HEK293 (cell line): Measurements from ENCODE around the gene MCM5.

Experiments used
- CTCF ChIA-PET: fragments of 350-600 bp; formaldehyde crosslinking; extraction: SDS; loops from one replicate; lab custom pipeline; 2021; ENCODE audit warnings: antibody characterized with exemption; lab: Yijun Ruan, JAX
- POLR2A ChIA-PET: fragments of 300-600 bp; formaldehyde crosslinking; extraction: SDS; loops from one replicate; lab custom pipeline; 2020; ENCODE audit warnings: antibody characterized with exemption, inconsistent platforms; lab: Yijun Ruan, JAX
- H3K27ac ChIP-seq: fragments of 200-500 bp; sonication (Bioruptor generic); 2 replicates; pipeline ENCODE4 v1.5.1; 2014; ENCODE audit warnings: low read depth, low read length, control low read depth, inconsistent platforms; ENCODE audit errors: extremely low read depth
- H3K36me3 ChIP-seq, 2 experiments: fragments of 200-500 bp in 1 of 2; sonication (Bioruptor generic) in 1 of 2; 1 replicate in 1 of 2; 2 replicates in 1 of 2; pipeline ENCODE4 v1.5.1; 2014 to 2017; ENCODE audit warnings: inconsistent platforms in 2 of 2, low read length in 2 of 2; ENCODE audit not compliant: control insufficient read depth in 2 of 2, insufficient read depth in 1 of 2
- H3K4me1 ChIP-seq: fragments of 200-500 bp; sonication (Bioruptor generic); 2 replicates; pipeline ENCODE4 v1.5.1; 2014; ENCODE audit warnings: mild to moderate bottlenecking, low read length, inconsistent platforms; ENCODE audit not compliant: control insufficient read depth, insufficient read depth
- H3K4me3 ChIP-seq: 2 replicates; pipeline ENCODE4 v1.5.1; 2011; ENCODE audit warnings: low read depth, mild to moderate bottlenecking, control low read depth, low read length, moderate library complexity
- H3K9me3 ChIP-seq: fragments of 200-500 bp; sonication (Bioruptor generic); 2 replicates; pipeline ENCODE4 v1.5.1; 2014; ENCODE audit warnings: low read depth, low read length, inconsistent platforms; ENCODE audit not compliant: control insufficient read depth, insufficient read depth
- GFI1B ChIP-seq: fragments of 450-650 bp; formaldehyde crosslinking; IDR thresholded peaks from 2 replicates; pipeline ENCODE4 v1.5.1; 2016; ENCODE audit warnings: missing biosample characterization, missing genetic modification characterization
- YY1 ChIP-seq: fragments of 450-650 bp; formaldehyde crosslinking; IDR thresholded peaks from 2 replicates; pipeline ENCODE4 v1.5.1; 2018; ENCODE audit warnings: missing biosample characterization, missing genetic modification characterization
- ZFP41 ChIP-seq: fragments of 450-650 bp; formaldehyde crosslinking; IDR thresholded peaks from 2 replicates; pipeline ENCODE4 v1.5.1; 2016; ENCODE audit warnings: missing biosample characterization, missing genetic modification characterization, borderline replicate concordance
- ZNF202 ChIP-seq: fragments of 450-650 bp; formaldehyde crosslinking; IDR thresholded peaks from 2 replicates; pipeline ENCODE4 v1.5.1; 2016; ENCODE audit warnings: missing biosample characterization, missing genetic modification characterization, borderline replicate concordance
- ZNF24 ChIP-seq: fragments of 450-650 bp; formaldehyde crosslinking; IDR thresholded peaks from 2 replicates; pipeline ENCODE4 v1.5.1; 2016; ENCODE audit warnings: missing biosample characterization, missing genetic modification characterization
- ZNF248 ChIP-seq: fragments of 450-650 bp; formaldehyde crosslinking; IDR thresholded peaks from 2 replicates; pipeline ENCODE4 v1.5.1; 2017; ENCODE audit warnings: missing biosample characterization, missing genetic modification characterization
- ZNF302 ChIP-seq: fragments of 450-650 bp; formaldehyde crosslinking; IDR thresholded peaks from 2 replicates; pipeline ENCODE4 v1.5.1; 2016; ENCODE audit warnings: missing biosample characterization, missing genetic modification characterization, low read depth
- ZNF366 ChIP-seq: fragments of 450-650 bp; formaldehyde crosslinking; conservative IDR thresholded peaks from 2 replicates; pipeline ENCODE4 v1.5.1; 2016; ENCODE audit warnings: missing biosample characterization, missing genetic modification characterization
- ZNF391 ChIP-seq: fragments of 450-650 bp; formaldehyde crosslinking; IDR thresholded peaks from 2 replicates; pipeline ENCODE4 v1.5.1; 2016; ENCODE audit warnings: low read depth, missing biosample characterization, missing genetic modification characterization, borderline replicate concordance
- ZNF555 ChIP-seq: fragments of 450-650 bp; formaldehyde crosslinking; conservative IDR thresholded peaks from 2 replicates; pipeline ENCODE4 v1.5.1; 2017; ENCODE audit warnings: missing biosample characterization, mild to moderate bottlenecking, missing genetic modification characterization, inconsistent platforms
- ZNF658 ChIP-seq: fragments of 450-650 bp; formaldehyde crosslinking; IDR thresholded peaks from 2 replicates; pipeline ENCODE4; 2016; ENCODE audit warnings: missing biosample characterization, missing genetic modification characterization
- ZNF660 ChIP-seq: fragments of 450-650 bp; IDR thresholded peaks from 2 replicates; pipeline ENCODE4 v1.5.1; 2018; ENCODE audit warnings: missing biosample characterization, mild to moderate bottlenecking, missing genetic modification characterization
- ZNF677 ChIP-seq: fragments of 450-650 bp; IDR thresholded peaks from 2 replicates; pipeline ENCODE4 v1.5.0; 2018; ENCODE audit warnings: missing biosample characterization, mild to moderate bottlenecking, missing genetic modification characterization, moderate library complexity
- ZNF776 ChIP-seq: fragments of 450-650 bp; formaldehyde crosslinking; IDR thresholded peaks from 2 replicates; pipeline ENCODE4 v1.5.0; 2017; ENCODE audit warnings: missing biosample characterization, missing genetic modification characterization, borderline replicate concordance
- ZXDB ChIP-seq: fragments of 450-650 bp; formaldehyde crosslinking; IDR thresholded peaks from 2 replicates; pipeline ENCODE4 v1.5.1; 2016; ENCODE audit warnings: missing biosample characterization, missing genetic modification characterization
- TF ChIP-seq, protein P1 (sequence below): fragments of 450-650 bp; formaldehyde crosslinking; IDR thresholded peaks from 2 replicates; pipeline ENCODE4 v1.5.1; 2016; ENCODE audit warnings: missing biosample characterization, missing genetic modification characterization
- TF ChIP-seq, protein P2 (sequence below): sonication (generic); formaldehyde crosslinking; IDR thresholded peaks from 2 replicates; pipeline ENCODE4 v1.8.1; 2022; ENCODE audit warnings: mild to moderate bottlenecking, moderate library complexity, missing genetic modification reagents
- TF ChIP-seq, protein P3 (sequence below): fragments of 450-650 bp; formaldehyde crosslinking; optimal IDR thresholded peaks from 2 replicates; pipeline ENCODE3; 2016; ENCODE audit warnings: missing biosample characterization, mild to moderate bottlenecking, missing genetic modification characterization
- TF ChIP-seq, protein P4 (sequence below): fragments of 450-650 bp; formaldehyde crosslinking; IDR thresholded peaks from 2 replicates; pipeline ENCODE4 v1.5.1; 2016; ENCODE audit warnings: missing biosample characterization, missing genetic modification characterization, borderline replicate concordance

MCM5 gene

DNA sequence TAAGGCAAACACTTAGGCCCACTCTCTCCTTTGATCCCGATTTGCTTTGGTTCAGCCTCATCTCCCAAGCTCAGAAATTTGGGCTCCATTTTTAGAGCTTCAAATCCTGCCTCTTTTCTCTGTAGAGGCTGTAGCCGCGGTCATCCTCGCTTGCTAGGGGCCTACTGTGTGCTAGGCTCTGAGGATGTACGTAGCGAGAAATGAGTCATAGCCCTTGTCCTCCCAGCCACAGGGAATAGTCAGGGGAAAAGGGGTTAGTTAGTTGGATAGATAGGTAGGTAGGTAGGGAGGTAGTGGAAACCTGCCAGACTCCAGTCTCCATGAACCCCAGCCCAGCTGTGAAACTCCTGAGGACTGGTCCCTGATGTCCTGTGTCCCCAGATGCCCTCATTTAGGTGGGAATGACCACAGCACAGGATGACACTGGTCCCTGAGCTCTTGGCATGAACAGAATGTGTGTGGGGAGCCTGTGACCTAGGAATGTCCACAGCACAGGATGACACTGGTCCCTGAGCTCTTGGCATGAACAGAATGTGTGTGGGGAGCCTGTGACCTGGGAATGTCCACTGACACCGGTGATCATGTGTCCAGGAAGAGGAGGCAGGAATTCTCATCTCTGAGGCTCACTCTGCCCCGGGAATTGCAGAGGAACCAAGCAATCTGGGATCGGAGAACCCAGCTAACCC is 40.4 kb upstream of the MCM5 start (continued):
- TF ChIP-seq, protein P1, sequence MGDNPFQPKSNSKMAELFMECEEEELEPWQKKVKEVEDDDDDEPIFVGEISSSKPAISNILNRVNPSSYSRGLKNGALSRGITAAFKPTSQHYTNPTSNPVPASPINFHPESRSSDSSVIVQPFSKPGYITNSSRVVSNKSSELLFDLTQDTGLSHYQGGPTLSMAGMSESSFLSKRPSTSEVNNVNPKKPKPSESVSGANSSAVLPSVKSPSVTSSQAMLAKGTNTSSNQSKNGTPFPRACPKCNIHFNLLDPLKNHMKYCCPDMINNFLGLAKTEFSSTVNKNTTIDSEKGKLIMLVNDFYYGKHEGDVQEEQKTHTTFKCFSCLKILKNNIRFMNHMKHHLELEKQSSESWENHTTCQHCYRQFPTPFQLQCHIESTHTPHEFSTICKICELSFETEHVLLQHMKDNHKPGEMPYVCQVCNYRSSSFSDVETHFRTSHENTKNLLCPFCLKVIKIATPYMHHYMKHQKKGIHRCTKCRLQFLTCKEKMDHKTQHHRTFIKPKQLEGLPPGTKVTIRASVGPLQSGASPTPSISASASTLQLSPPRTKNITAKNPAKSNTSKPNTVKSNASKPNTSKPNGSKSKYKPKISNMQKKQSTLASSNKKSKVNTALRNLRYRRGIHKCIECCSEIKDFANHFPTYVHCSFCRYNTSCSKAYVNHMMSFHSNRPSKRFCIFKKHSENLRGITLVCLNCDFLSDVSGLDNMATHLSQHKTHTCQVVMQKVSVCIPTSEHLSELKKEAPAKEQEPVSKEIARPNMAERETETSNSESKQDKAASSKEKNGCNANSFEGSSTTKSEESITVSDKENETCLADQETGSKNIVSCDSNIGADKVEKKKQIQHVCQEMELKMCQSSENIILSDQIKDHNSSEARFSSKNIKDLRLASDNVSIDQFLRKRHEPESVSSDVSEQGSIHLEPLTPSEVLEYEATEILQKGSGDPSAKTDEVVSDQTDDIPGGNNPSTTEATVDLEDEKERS (tag by site-specific recombination), result no peak
- TF ChIP-seq ZNF555 (tag by site-specific recombination), result no peak
- TF ChIP-seq, protein P2, sequence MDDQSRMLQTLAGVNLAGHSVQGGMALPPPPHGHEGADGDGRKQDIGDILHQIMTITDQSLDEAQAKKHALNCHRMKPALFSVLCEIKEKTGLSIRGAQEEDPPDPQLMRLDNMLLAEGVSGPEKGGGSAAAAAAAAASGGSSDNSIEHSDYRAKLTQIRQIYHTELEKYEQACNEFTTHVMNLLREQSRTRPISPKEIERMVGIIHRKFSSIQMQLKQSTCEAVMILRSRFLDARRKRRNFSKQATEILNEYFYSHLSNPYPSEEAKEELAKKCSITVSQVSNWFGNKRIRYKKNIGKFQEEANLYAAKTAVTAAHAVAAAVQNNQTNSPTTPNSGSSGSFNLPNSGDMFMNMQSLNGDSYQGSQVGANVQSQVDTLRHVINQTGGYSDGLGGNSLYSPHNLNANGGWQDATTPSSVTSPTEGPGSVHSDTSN (CRISPR knock-in tag), result no peak

DNA sequence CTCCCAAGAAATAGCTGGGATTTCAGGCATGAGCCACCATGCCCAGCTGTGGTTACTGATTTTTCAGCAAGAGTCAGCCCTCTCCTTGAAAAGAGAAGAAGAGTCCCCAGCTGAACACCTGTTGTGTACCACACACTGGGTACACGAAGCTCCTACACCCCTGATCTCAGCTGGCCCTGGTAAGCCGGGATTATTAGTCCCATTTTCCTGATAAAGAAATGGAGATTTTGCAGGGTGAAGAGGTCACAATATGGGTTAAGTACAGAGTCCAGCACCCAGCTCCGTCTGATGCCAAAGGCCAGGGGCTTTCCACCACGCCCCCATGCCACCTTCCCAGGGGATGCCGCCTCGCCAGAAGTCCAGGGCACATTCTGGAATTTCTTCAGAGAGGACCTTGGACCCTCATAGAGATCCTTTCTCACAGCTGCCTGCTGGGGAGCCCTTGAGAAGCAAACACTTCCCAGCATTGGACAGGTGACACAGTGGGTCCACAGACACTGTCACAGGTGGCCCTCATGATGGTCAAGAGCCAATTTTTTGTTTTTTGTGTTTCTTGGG is 38.9 kb upstream of the MCM5 start:
- ChIA-PET POLR2A (interaction anchor here (0.9 kb wide), 1 partner anchor 10 kb away, joined by 3 read pairs; no protein-coding TSS in a partner anchor), CTCF (interaction anchor here (4.1 kb wide), 1 partner anchor 11 kb away, joined by 20 read pairs; no protein-coding TSS in a partner anchor)
- Histone ChIP-seq H3K4me3 (no peak overlapping the region), H3K27ac (no peak overlapping the region), H3K9me3 (no peaks in the 10 kb centered on the region), H3K4me1 (peaks cover 2% of the 10 kb centered on the region; the same call in 1 of the 2 replicates), H3K36me3 (no peaks in the 10 kb centered on the region)
- TF ChIP-seq ZNF248 (tag by site-specific recombination) (no peak), ZNF776 (no peak), ZNF660 (no peak), ZNF366 (tag by site-specific recombination) (no peak), GFI1B (tag by site-specific recombination) (no peak), ZNF391 (no peak), ZXDB (tag by site-specific recombination) (no peak), YY1 (tag by site-specific recombination) (no peak), ZNF658 (tag by site-specific recombination) (no peak), ZFP41 (tag by site-specific recombination) (no peak), ZNF202 (no peak), ZNF24 (no peak), ZNF677 (tag by site-specific recombination) (no peak), ZNF302 (no peak)
- TF ChIP-seq, protein P3, sequence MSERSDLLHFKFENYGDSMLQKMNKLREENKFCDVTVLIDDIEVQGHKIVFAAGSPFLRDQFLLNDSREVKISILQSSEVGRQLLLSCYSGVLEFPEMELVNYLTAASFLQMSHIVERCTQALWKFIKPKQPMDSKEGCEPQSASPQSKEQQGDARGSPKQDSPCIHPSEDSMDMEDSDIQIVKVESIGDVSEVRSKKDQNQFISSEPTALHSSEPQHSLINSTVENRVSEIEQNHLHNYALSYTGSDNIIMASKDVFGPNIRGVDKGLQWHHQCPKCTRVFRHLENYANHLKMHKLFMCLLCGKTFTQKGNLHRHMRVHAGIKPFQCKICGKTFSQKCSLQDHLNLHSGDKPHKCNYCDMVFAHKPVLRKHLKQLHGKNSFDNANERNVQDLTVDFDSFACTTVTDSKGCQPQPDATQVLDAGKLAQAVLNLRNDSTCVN, result no peak
- TF ChIP-seq, protein P4, sequence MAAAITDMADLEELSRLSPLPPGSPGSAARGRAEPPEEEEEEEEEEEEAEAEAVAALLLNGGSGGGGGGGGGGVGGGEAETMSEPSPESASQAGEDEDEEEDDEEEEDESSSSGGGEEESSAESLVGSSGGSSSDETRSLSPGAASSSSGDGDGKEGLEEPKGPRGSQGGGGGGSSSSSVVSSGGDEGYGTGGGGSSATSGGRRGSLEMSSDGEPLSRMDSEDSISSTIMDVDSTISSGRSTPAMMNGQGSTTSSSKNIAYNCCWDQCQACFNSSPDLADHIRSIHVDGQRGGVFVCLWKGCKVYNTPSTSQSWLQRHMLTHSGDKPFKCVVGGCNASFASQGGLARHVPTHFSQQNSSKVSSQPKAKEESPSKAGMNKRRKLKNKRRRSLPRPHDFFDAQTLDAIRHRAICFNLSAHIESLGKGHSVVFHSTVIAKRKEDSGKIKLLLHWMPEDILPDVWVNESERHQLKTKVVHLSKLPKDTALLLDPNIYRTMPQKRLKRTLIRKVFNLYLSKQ, result no peak
